Measurements from ENCODE around the gene DRGX.

DRGX gene

DNA sequence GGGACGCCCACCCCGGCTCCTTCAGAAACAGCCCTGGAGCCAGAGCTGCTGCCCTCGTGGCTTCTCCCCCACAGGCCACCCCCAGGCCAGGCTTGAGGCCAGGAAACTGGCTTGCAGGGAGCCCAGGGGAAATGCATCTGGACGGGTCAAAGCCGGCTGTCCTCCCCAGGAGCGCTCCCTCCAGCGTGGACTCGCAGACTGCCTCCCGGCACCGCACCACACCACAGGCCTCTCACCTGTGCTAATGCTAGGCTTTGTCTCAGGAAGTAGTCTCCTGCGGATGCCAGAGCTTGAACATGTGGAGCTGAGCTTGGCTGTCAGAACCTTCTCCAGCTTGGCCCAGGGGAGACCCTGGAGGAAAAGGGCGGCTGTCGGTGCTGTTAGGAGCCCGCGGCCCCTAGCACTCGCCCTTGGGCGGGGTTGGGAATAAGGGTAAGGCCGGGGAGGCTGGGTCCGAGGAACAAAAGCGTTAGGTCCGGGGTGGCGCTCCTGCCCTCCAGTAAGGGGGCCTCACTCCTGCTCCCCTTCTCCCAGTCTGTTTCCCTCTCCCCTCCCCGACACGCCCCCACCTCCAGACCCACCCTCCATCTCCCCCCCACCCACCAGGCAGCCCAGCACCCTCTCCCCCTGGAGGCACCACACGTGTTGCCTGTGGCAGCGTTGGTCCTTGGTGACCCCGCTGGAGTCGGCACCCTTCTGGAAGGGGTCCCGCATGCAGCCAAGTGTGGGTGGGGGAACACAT is 21.6 kb upstream of the DRGX start:
- no peak overlapping the region for H3K4me3 ChIP-seq (ENCODE audit: low read depth, low read length)

DNA sequence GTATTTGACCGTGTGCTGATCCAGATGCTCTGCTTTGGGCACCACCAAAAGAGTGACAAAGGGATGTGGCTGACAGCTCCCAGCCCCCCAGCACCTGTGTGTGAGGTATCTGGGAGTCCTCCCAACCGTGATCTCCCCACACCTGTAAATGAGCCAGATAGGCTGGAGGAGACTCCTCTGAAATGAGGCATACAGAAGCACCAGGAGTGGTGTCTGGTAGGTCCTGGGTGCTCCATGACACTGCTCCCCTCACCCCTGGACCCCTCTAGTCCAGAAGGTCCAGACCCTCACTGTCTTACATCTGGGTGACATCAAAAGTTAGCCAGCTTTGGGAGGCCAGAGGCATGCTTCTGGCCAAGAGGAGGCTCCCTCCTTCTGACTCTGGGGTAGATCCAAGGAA is 20.0 kb upstream of the DRGX start:
- TF ChIP-seq, protein P1, sequence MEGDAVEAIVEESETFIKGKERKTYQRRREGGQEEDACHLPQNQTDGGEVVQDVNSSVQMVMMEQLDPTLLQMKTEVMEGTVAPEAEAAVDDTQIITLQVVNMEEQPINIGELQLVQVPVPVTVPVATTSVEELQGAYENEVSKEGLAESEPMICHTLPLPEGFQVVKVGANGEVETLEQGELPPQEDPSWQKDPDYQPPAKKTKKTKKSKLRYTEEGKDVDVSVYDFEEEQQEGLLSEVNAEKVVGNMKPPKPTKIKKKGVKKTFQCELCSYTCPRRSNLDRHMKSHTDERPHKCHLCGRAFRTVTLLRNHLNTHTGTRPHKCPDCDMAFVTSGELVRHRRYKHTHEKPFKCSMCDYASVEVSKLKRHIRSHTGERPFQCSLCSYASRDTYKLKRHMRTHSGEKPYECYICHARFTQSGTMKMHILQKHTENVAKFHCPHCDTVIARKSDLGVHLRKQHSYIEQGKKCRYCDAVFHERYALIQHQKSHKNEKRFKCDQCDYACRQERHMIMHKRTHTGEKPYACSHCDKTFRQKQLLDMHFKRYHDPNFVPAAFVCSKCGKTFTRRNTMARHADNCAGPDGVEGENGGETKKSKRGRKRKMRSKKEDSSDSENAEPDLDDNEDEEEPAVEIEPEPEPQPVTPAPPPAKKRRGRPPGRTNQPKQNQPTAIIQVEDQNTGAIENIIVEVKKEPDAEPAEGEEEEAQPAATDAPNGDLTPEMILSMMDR (IDR thresholded peaks at IDR 0.05; ENCODE audit: borderline replicate concordance, insufficient read depth, low read depth, low read length): no peak

More for the DNA sequence above, 21.6 kb upstream of the DRGX start:
- TF ChIP-seq, protein P1 (IDR thresholded peaks at IDR 0.05; ENCODE audit: borderline replicate concordance, insufficient read depth, low read depth, low read length): no peak

DNA sequence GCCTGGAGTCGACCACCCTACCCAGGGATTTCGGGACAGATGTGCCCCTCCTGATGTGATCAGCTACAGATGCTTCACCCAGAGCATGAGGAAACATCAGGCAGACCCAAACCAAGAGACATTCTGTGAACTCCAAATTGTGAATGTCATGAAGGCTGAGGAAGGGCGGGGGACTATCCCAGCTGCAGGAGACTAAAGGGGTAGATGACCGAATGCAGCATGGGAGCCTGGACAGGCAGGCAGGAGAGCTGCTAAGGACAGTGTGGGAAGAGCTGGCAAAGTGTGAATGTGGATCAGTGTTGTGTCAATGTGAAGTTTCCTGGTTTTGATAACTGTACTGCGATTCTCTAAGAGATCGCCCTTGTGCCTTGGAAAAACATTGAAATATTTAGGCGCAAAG is 19.2 kb upstream of the DRGX start:
- TF ChIP-seq, protein P1 (IDR thresholded peaks at IDR 0.05; ENCODE audit: borderline replicate concordance, insufficient read depth, low read depth, low read length): no peak

More for the DNA sequence above, 20.0 kb upstream of the DRGX start:
- no peak overlapping the region for H3K4me3 ChIP-seq (ENCODE audit: low read depth, low read length)

DNA sequence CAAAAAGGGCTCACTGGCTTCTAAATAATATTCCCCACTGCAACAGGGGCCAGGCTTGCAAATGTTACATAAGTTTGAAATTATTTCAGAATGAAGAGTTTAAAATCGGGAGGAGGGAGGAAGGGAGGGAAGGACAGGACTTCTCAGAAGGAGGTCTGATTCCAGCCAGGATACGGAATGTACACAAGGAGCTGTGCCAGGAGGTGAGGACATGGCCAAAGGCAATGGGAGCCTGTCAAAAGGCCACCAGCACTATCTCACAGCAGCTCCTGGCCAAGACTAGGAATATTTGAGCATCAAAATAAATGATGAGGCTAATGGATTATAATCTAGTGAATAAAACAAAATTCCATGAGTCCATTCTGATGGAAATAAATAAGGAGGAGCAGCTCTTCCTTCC is 18.6 kb upstream of the DRGX start:
- TF ChIP-seq, protein P1 (IDR thresholded peaks at IDR 0.05; ENCODE audit: borderline replicate concordance, insufficient read depth, low read depth, low read length): no peak
- H3K4me3 ChIP-seq (ENCODE audit: low read depth, low read length): no peak overlapping the region

More for the DNA sequence above, 19.2 kb upstream of the DRGX start:
- no peak overlapping the region for H3K4me3 ChIP-seq (ENCODE audit: low read depth, low read length)

DNA sequence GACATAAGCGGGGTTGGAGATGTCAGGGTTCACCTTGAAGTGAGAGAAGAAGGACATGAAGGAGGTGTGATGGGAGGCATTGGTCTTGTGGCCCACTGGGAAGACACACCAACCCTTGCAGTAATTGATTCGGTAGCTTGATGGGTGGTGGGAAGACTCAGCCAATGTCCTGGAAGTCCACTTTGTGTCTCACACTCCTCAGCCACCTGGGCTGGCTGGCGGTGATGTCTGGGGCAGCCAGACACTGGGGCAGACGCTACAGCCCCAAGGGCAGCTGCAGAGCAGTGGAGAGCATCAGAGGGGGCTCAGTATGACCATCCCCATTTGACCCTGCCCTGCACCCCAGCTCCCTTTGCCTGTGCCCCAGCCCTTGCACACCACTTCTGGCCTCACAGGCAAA is 16.7 kb upstream of the DRGX start:
- TF ChIP-seq, protein P1 (IDR thresholded peaks at IDR 0.05; ENCODE audit: borderline replicate concordance, insufficient read depth, low read depth, low read length): no peak
- H3K4me3 ChIP-seq (ENCODE audit: low read depth, low read length): no peak overlapping the region

DNA sequence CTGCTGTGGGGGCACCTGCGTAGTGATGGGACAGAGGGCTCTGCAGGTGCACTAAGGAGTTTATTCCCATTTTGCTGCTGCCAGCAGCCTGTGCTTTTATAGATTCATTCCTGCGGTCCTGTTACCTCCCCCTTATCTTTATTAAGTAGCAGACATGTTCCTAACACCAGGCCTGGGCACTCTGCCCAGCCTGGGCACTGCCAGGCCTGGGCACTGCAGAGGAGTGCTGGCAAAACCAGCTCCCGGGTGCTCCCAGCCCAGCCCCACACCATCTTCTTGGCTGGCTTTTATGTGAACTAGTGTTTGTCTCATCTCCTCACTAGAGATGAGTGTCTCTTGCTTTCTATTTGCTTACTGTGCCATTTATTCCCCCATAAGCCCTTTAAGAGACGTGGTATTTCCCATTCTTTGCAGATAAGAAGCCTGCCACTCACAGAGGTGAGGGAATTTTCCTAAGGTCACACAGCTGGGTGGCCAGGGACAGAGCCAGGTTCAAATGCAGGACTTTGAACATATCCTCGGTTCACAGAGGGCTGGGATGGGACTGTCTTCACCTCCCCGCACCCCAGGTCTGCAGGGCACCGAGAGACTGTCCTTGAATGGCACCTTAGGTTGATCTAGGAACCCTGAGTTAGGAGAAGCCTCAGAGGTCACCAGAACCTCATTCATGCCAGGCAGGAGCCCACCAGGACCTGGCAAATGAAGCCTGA is 14.6 kb upstream of the DRGX start:
- TF ChIP-seq, protein P1 (IDR thresholded peaks at IDR 0.05; ENCODE audit: borderline replicate concordance, insufficient read depth, low read depth, low read length): no peak
- no peak overlapping the region for H3K4me3 ChIP-seq (ENCODE audit: low read depth, low read length)

DNA sequence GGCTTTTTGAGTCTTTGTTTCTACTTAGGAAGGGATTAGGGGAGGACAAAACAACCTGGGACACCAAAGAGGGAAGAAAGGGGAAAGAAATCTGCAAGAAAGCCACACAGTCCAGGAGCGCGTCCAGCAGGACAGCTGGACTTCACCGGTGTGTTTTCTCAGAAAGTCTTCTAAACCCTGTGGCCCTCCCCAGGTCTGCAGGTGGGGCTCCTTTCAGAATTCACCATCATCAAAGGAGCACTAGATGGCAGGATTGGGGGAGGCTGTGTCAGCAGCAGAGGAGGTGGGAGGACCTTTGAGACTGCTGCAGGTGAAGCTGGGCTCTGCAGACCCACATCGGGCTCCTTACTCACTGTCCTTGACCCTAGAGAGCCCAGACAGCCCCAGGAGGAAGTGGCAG is 13.9 kb upstream of the DRGX start:
- no peak overlapping the region for H3K4me3 ChIP-seq (ENCODE audit: low read depth, low read length)
- TF ChIP-seq, protein P1 (IDR thresholded peaks at IDR 0.05; ENCODE audit: borderline replicate concordance, insufficient read depth, low read depth, low read length): no peak

All from GM12875 (cell line).